Measurements from ENCODE around the gene C20orf144.

- TF ChIP-seq CTCF (IDR thresholded peaks at IDR 0.05) (no peak), POLR2A (IDR thresholded peaks at IDR 0.05) (no peak)
Measured at GRCh38 chr20:33675136-33675959, 13.2 kb downstream of the C20orf144 start.
